Esophagus muscularis mucosa (tissue), 4 donors: ENCODE measurements around the gene FAM76A.

ENCODE experiments used
- EP300 ChIP-seq: sonication (generic); formaldehyde crosslinking; IDR thresholded peaks from one replicate; pipeline ENCODE4 v1.6.1; 2017; ENCODE audit warnings: antibody characterized with exemption
- POLR2A ChIP-seq: fragments of 450-650 bp; IDR thresholded peaks from one replicate; pipeline ENCODE4 v1.6.1; 2017; ENCODE audit warnings: antibody characterized with exemption, moderate library complexity, mild to moderate bottlenecking, low read depth
- TF ChIP-seq, protein P1 (sequence below), 3 experiments: fragments of 200-600 bp in 2 of 3; fragments of 450-650 bp in 1 of 3; sonication (generic) in 2 of 3; IDR thresholded peaks; one replicate each; pipeline ENCODE4 v1.5.1; 2017 to 2019; ENCODE audit warnings: antibody characterized with exemption in 3 of 3, mild to moderate bottlenecking in 2 of 3, moderate library complexity in 1 of 3

DNA sequence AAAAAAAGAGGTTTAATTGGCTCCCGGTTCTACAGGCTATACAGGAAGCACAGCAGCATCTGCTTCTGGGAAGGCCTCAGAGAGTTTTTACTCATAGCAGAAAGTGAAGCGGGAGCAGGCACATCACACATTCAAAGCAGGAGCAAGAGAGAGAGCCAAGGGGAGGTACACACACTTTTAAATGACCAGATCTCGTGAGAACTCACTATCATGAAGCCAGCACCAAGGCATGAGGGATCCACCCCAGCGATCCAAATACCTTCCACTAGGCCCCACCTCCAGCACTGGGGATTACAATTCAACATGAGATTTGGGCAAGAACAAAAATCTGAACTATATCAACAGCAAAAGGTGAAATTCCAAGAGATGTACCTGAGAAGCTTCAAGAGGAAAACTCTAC is 20.8 kb upstream of the FAM76A start:
- TF ChIP-seq, protein P1, sequence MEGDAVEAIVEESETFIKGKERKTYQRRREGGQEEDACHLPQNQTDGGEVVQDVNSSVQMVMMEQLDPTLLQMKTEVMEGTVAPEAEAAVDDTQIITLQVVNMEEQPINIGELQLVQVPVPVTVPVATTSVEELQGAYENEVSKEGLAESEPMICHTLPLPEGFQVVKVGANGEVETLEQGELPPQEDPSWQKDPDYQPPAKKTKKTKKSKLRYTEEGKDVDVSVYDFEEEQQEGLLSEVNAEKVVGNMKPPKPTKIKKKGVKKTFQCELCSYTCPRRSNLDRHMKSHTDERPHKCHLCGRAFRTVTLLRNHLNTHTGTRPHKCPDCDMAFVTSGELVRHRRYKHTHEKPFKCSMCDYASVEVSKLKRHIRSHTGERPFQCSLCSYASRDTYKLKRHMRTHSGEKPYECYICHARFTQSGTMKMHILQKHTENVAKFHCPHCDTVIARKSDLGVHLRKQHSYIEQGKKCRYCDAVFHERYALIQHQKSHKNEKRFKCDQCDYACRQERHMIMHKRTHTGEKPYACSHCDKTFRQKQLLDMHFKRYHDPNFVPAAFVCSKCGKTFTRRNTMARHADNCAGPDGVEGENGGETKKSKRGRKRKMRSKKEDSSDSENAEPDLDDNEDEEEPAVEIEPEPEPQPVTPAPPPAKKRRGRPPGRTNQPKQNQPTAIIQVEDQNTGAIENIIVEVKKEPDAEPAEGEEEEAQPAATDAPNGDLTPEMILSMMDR (IDR thresholded peaks at IDR 0.05), result no peak
- TF ChIP-seq POLR2A (no peak), EP300 (no peak)
